H1 (cell line): ENCODE results near the gene HSPA1A. TPM values are rescaled to one million over a fixed set of nuclear protein-coding genes. Genes with fewer than 3 reads are reported as not detected.

ENCODE experiments used
- CTCF ChIA-PET: fragments of 300-600 bp; sonication (Branson Sonifier 250); formaldehyde crosslinking; loops from one replicate; lab custom pipeline; 2021; ENCODE audit not compliant: partially characterized antibody; lab: Charles Lee
- POLR2A ChIA-PET: fragments of 300-600 bp; sonication (Branson Sonifier 250); formaldehyde crosslinking; loops from one replicate; lab custom pipeline; 2021; ENCODE audit warnings: inconsistent platforms; ENCODE audit not compliant: partially characterized antibody; lab: Charles Lee
- DNase-seq, 2 experiments: peaks; one replicate each; pipeline versions ENCODE4 v3.0.0 to v3.0.0-alpha.2; 2010 to 2022; ENCODE audit warnings: low spot score in 2 of 2, low read depth in 1 of 2, mixed read lengths in 1 of 2
- FAIRE-seq: peaks from 2 replicates; lab custom pipeline; 2011; peaks lifted over from hg19 to GRCh38; lab: Jason Lieb, UNC
- H2AFZ ChIP-seq: 2 replicates; pipeline ENCODE4 v1.8.1; 2012; ENCODE audit warnings: low read length, inconsistent platforms
- H2AK5ac ChIP-seq: 2 replicates; pipeline ENCODE4 v1.6.1; 2013; ENCODE audit warnings: low read depth, low read length
- H2BK120ac ChIP-seq: replicated peaks from 2 replicates; pipeline ENCODE3; 2013; ENCODE audit warnings: low read depth, low read length, inconsistent platforms
- H2BK12ac ChIP-seq: 2 replicates; pipeline ENCODE4 v1.6.1; 2013; ENCODE audit warnings: low read depth, low read length
- H2BK15ac ChIP-seq: 2 replicates; pipeline ENCODE4 v1.6.1; 2013; ENCODE audit warnings: low read length
- H2BK20ac ChIP-seq: 2 replicates; pipeline ENCODE4 v1.6.1; 2013; ENCODE audit warnings: low read length
- H2BK5ac ChIP-seq: 2 replicates; pipeline ENCODE4 v1.6.1; 2013; ENCODE audit warnings: low read depth, low read length
- H3K14ac ChIP-seq: 2 replicates; pipeline ENCODE4 v1.6.1; 2013; ENCODE audit warnings: inconsistent platforms; ENCODE audit not compliant: insufficient read length
- H3K18ac ChIP-seq: 2 replicates; pipeline ENCODE4 v1.6.1; 2013; ENCODE audit warnings: low read length; ENCODE audit errors: extremely low read depth
- H3K23ac ChIP-seq: 2 replicates; pipeline ENCODE4 v1.6.1; 2013; ENCODE audit warnings: inconsistent platforms; ENCODE audit not compliant: insufficient read length
- H3K23me2 ChIP-seq: 2 replicates; pipeline ENCODE4 v1.6.1; 2013; ENCODE audit warnings: low read depth, low read length
- H3K27ac ChIP-seq: 2 replicates; pipeline ENCODE4 v1.6.1; 2011; ENCODE audit warnings: low read depth, low read length, inconsistent platforms
- H3K27me3 ChIP-seq, 4 experiments: replicated peaks in 1 of 4; 1 replicate in 1 of 4; 2 replicates in 3 of 4; pipeline versions ENCODE4 v1.6.1 to v1.8.1; 2011 to 2013; ENCODE audit warnings: low read length in 3 of 4, mild to moderate bottlenecking in 3 of 4, inconsistent platforms in 2 of 4, mixed read lengths in 2 of 4, moderate library complexity in 1 of 4; ENCODE audit not compliant: control insufficient read depth in 3 of 4, insufficient read depth in 3 of 4; ENCODE audit errors: extremely low read depth in 1 of 4
- H3K36me3 ChIP-seq, 4 experiments: 2 replicates each; pipeline versions ENCODE4 v1.6.1 to v1.8.1; 2011 to 2013; ENCODE audit warnings: mild to moderate bottlenecking in 4 of 4, low read length in 3 of 4, moderate library complexity in 2 of 4, control low read depth in 1 of 4, inconsistent platforms in 1 of 4; ENCODE audit not compliant: insufficient read depth in 4 of 4, control insufficient read depth in 2 of 4
- H3K4ac ChIP-seq: replicated peaks from 2 replicates; pipeline ENCODE3; 2013; ENCODE audit warnings: low read length, low read depth, mixed read lengths, inconsistent platforms; ENCODE audit not compliant: insufficient read length
- H3K4me1 ChIP-seq, 4 experiments: replicated peaks in 1 of 4; 1 replicate in 1 of 4; 2 replicates in 3 of 4; pipeline versions ENCODE4 v1.6.1 to v1.8.1; 2011 to 2013; ENCODE audit warnings: low read length in 3 of 4, inconsistent platforms in 2 of 4, mixed read lengths in 1 of 4; ENCODE audit not compliant: insufficient read depth in 4 of 4, control insufficient read depth in 3 of 4
- H3K4me2 ChIP-seq, 2 experiments: 2 replicates each; pipeline versions ENCODE4 v1.6.1 to v1.8.1; 2011 to 2013; ENCODE audit warnings: low read depth in 2 of 2, low read length in 2 of 2, control low read depth in 1 of 2, inconsistent platforms in 1 of 2, mild to moderate bottlenecking in 1 of 2; ENCODE audit not compliant: insufficient read depth in 1 of 2
- H3K4me3 ChIP-seq, 4 experiments: fragments of 200-600, 300-600 bp in 1 of 4; sonication (generic), shearing (Covaris generic), sonication (Bioruptor Twin) in 1 of 4; 2 replicates each; pipeline versions ENCODE4 v1.5.1 to v1.8.1; 2011 to 2016; ENCODE audit warnings: low read length in 4 of 4, low read depth in 3 of 4, control low read depth in 2 of 4, inconsistent platforms in 2 of 4, mild to moderate bottlenecking in 2 of 4, mixed read lengths in 1 of 4, moderate library complexity in 1 of 4; ENCODE audit not compliant: insufficient read depth in 2 of 4; ENCODE audit errors: extremely low read depth in 1 of 4
- H3K56ac ChIP-seq: replicated peaks from 2 replicates; pipeline ENCODE3; 2013; ENCODE audit warnings: low read depth, mild to moderate bottlenecking, mixed read lengths, low read length, inconsistent platforms; ENCODE audit not compliant: insufficient read length
- H3K79me1 ChIP-seq: 2 replicates; pipeline ENCODE4 v1.6.1; 2013; ENCODE audit warnings: low read depth, low read length, control low read depth
- H3K79me2 ChIP-seq, 2 experiments: 2 replicates each; pipeline versions ENCODE4 v1.6.1 to v1.8.1; 2012 to 2013; ENCODE audit warnings: low read length in 2 of 2, mild to moderate bottlenecking in 2 of 2, inconsistent platforms in 1 of 2; ENCODE audit not compliant: insufficient read depth in 2 of 2, control insufficient read depth in 1 of 2
- H3K9ac ChIP-seq, 4 experiments: replicated peaks in 1 of 4; 1 replicate in 1 of 4; 2 replicates in 3 of 4; pipeline versions ENCODE4 v1.6.1 to v1.8.1; 2011 to 2013; ENCODE audit warnings: low read depth in 3 of 4, low read length in 3 of 4, control low read depth in 2 of 4, mild to moderate bottlenecking in 2 of 4, moderate library complexity in 2 of 4, inconsistent platforms in 1 of 4; ENCODE audit errors: extremely low read depth in 1 of 4
- H3K9me3 ChIP-seq, 2 experiments: 2 replicates each; pipeline versions ENCODE4 v1.6.1 to v1.8.1; 2012 to 2013; ENCODE audit warnings: mild to moderate bottlenecking in 2 of 2, moderate library complexity in 2 of 2, control low read depth in 1 of 2, inconsistent platforms in 1 of 2, low read depth in 1 of 2, low read length in 1 of 2, mixed read lengths in 1 of 2; ENCODE audit not compliant: insufficient read depth in 2 of 2
- H4K20me1 ChIP-seq, 2 experiments: replicated peaks in 1 of 2; 2 replicates each; pipeline versions ENCODE3 to v1.8.1; 2011 to 2013; ENCODE audit warnings: inconsistent platforms in 2 of 2, low read length in 2 of 2, mild to moderate bottlenecking in 1 of 2; ENCODE audit not compliant: insufficient read depth in 2 of 2, control insufficient read depth in 1 of 2
- H4K5ac ChIP-seq: 2 replicates; pipeline ENCODE4 v1.6.1; 2013; ENCODE audit warnings: low read length, low read depth, mixed read lengths, inconsistent platforms; ENCODE audit not compliant: insufficient read length
- H4K8ac ChIP-seq: 2 replicates; pipeline ENCODE4 v1.8.0; 2013; ENCODE audit warnings: mild to moderate bottlenecking, moderate library complexity, low read length, inconsistent platforms; ENCODE audit not compliant: insufficient read depth; ENCODE audit errors: extremely low read depth
- H4K91ac ChIP-seq: replicated peaks from 2 replicates; pipeline ENCODE3; 2013; ENCODE audit warnings: low read length, mixed read lengths, inconsistent platforms; ENCODE audit not compliant: insufficient read length
- ATF3 ChIP-seq: IDR thresholded peaks from 2 replicates; pipeline ENCODE4 v1.6.1; 2011; ENCODE audit warnings: low read depth, mild to moderate bottlenecking, low read length; ENCODE audit not compliant: insufficient read depth
- BACH1 ChIP-seq: IDR thresholded peaks from 2 replicates; pipeline ENCODE4 v1.6.1; 2012; ENCODE audit warnings: low read length, improper control_type of control experiment
- CREB1 ChIP-seq: IDR thresholded peaks from 2 replicates; pipeline ENCODE4 v1.6.1; 2012; ENCODE audit warnings: inconsistent platforms
- E2F6 ChIP-seq: IDR thresholded peaks from 2 replicates; pipeline ENCODE4 v1.6.1; 2012; ENCODE audit warnings: inconsistent platforms
- HDAC2 ChIP-seq, 2 experiments: fragments of 300-600 bp in 1 of 2; sonication (generic) in 1 of 2; IDR thresholded peaks; 2 replicates each; pipeline ENCODE4 v1.6.1; 2011 to 2012; ENCODE audit warnings: low read depth in 2 of 2, low read length in 2 of 2, mild to moderate bottlenecking in 2 of 2, moderate library complexity in 2 of 2, borderline replicate concordance in 1 of 2, inconsistent platforms in 1 of 2
- MAX ChIP-seq: IDR thresholded peaks from 2 replicates; pipeline ENCODE4 v1.6.1; 2012; ENCODE audit warnings: inconsistent platforms
- POLR2A ChIP-seq, 2 experiments: IDR thresholded peaks; 1 replicate in 1 of 2; 2 replicates in 1 of 2; pipeline ENCODE4 v1.6.1; 2011; ENCODE audit warnings: low read depth in 2 of 2, low read length in 2 of 2, mild to moderate bottlenecking in 2 of 2; ENCODE audit errors: control extremely low read depth in 1 of 2
- SAP30 ChIP-seq: fragments of 300-600 bp; sonication (generic); IDR thresholded peaks from 2 replicates; pipeline ENCODE4 v1.7.1; 2012; ENCODE audit warnings: low read length, moderate library complexity, mild to moderate bottlenecking, inconsistent platforms; ENCODE audit not compliant: insufficient read depth, insufficient replicate concordance
- SP1 ChIP-seq: IDR thresholded peaks from 2 replicates; pipeline ENCODE4 v1.6.1; 2011; ENCODE audit warnings: low read depth, low read length
- SP4 ChIP-seq: IDR thresholded peaks from 2 replicates; pipeline ENCODE4 v1.6.1; 2012; ENCODE audit warnings: low read length, inconsistent platforms
- TAF1 ChIP-seq: IDR thresholded peaks from 2 replicates; pipeline ENCODE4 v1.6.1; 2011; ENCODE audit warnings: mild to moderate bottlenecking, low read depth, low read length
- TEAD4 ChIP-seq: IDR thresholded peaks from 2 replicates; pipeline ENCODE4 v1.6.1; 2012; ENCODE audit warnings: low read depth, low read length, inconsistent platforms, mixed read lengths
- WGBS, 2 experiments: shearing (Covaris generic) in 1 of 2; methylation state at CpG; one replicate each; pipeline versions ENCODE4 v1.1.6 to v1.1.7; 2013 to 2015; ENCODE audit warnings: low lambda C conversion rate in 2 of 2, mixed read lengths in 2 of 2, inconsistent platforms in 1 of 2, low coverage in 1 of 2, missing lambda C conversion rate in 1 of 2; ENCODE audit not compliant: insufficient replicate concordance in 2 of 2, insufficient coverage in 1 of 2, insufficient read length in 1 of 2; ENCODE audit errors: extremely low coverage in 1 of 2, missing lambda C conversion rate in 1 of 2; 5-methylcytosine and 5-hydroxymethylcytosine counted together
- polyA plus RNA-seq, 7 experiments: library from polyadenylated mRNA; depleted of rRNA in 3 of 7; stranded (reverse) in 5 of 7; unstranded in 2 of 7; fragments of >200 nt in 5 of 7; fragments of 200-250 nt in 2 of 7; gene quantifications; 1 replicate in 5 of 7; 2 replicates in 1 of 7; 4 replicates in 1 of 7; pipeline versions ENCODE4 v1.2.1 to v1.2.3, GENCODE V29; 2011 to 2013; ENCODE audit warnings: missing spikeins in 2 of 7, mixed read lengths in 2 of 7
- total RNA-seq: library from RNA; stranded (reverse); fragmentation: NEBNext Ultra II Directional; extraction: Animal tissue kit (Norgen Biotek cat#: 25700); gene quantifications from 2 replicates; pipeline ENCODE4 v1.2.1, GENCODE V29; 2021

The HSPA1A gene
- total and polyA plus RNA-seq, 2 of the 8 experiments (the other 6 are each of a cell fraction or from before 2014, with no cell fraction given): 40.7 to 54.0 TPM

GRCh38 chr6:31858707-31859106 lies 43.4 kb downstream of the HSPA1A start:
- H4K8ac ChIP-seq: no peak overlapping the region; the same call in 1 of the 2 replicates
- H2BK15ac ChIP-seq: no peak overlapping the region
- H3K4ac ChIP-seq: no peak overlapping the region
- H3K18ac ChIP-seq: no peak overlapping the region
- H3K9ac ChIP-seq: no peak overlapping the region
- no peak overlapping the region for H4K91ac ChIP-seq
- peaks cover 0 to 3% (median 0%) of the 10 kb centered on the region in 4 experiments; a peak in 2 of 7 replicates for H3K4me1 ChIP-seq
- H3K27me3 ChIP-seq: 0 out of 7 replicates have a peak, but pooled peaks cover 0 to 3% (median 0%) of the 10 kb centered on the region in 4 experiments
- no peaks in the 10 kb centered on the region for H3K79me2 ChIP-seq
- no peak overlapping the region for H2BK20ac ChIP-seq
- no peak for DNase-seq
- H2BK120ac ChIP-seq: no peak overlapping the region
- H3K14ac ChIP-seq: no peak overlapping the region
- no peak overlapping the region for H2AFZ ChIP-seq
- no peak overlapping the region for H3K4me3 ChIP-seq
- H3K9me3 ChIP-seq: peaks cover 6 to 7% of the 10 kb centered on the region in 2 experiments; a peak in 1 of 4 replicates
- no peaks in the 10 kb centered on the region for H4K20me1 ChIP-seq
- H3K79me1 ChIP-seq: 0 out of 2 replicates have a peak, but pooled peaks cover 2% of the 10 kb centered on the region
- POLR2A ChIA-PET: interaction anchor here (1.1 to 6.5 kb wide), 7 partner anchors 13 to 283 kb away, joined by 3 to 93 read pairs (median 4); partner anchors contain the start of genes HSPA1B and TNF
- WGBS, 2 experiments: 93% methylated on average over 8 of the region's 8 CpGs; no CpG with 5 or more reads in 1 of the 2 experiments
- H3K36me3 ChIP-seq: peaks cover 3 to 17% (median 4%) of the 10 kb centered on the region in 4 experiments; a peak in 7 of 8 replicates
- no peak overlapping the region for H3K27ac ChIP-seq
- no peak overlapping the region for H2BK5ac ChIP-seq
- H3K23me2 ChIP-seq: peaks cover 8% of the 10 kb centered on the region; the same call in 1 of the 2 replicates
- no peak overlapping the region for H3K23ac ChIP-seq
- no peak for FAIRE-seq
- no peak overlapping the region for H2AK5ac ChIP-seq
- no peak overlapping the region for H3K56ac ChIP-seq
- H3K4me2 ChIP-seq: no peak overlapping the region
- H2BK12ac ChIP-seq: no peak overlapping the region
- no peak for TF ChIP-seq POLR2A (IDR thresholded peaks at IDR 0.05; ENCODE audit: control extremely low read depth in 1 of 2, low read depth in 2 of 2, low read length in 2 of 2)
- TF ChIP-seq TEAD4: no peak
- TF ChIP-seq SAP30: no peak
- TF ChIP-seq SP4: no peak
- no peak for TF ChIP-seq HDAC2 (IDR thresholded peaks at IDR 0.05; ENCODE audit: borderline replicate concordance in 1 of 2, low read depth in 2 of 2, low read length in 2 of 2)
- no peak for TF ChIP-seq SP1
- TF ChIP-seq BACH1: no peak
- no peak for TF ChIP-seq E2F6
- no peak for TF ChIP-seq TAF1
- TF ChIP-seq CREB1: no peak
- TF ChIP-seq ATF3: no peak
- no peak for TF ChIP-seq MAX
- CTCF ChIA-PET: interaction anchor here (0.6 to 1.8 kb wide), 7 partner anchors 10 to 452 kb away, joined by 3 to 7 read pairs (median 4); no protein-coding TSS in a partner anchor
- no peak overlapping the region for H4K5ac ChIP-seq
